HepG2 (cell line): ENCODE results near the gene SLC12A9. TPM values are rescaled to one million over a fixed set of nuclear protein-coding genes. Genes with fewer than 3 reads are reported as not detected.
"Not testable (repeated sequence)": the region's sequence is repeated elsewhere in the genome, so short reads cannot be mapped to it uniquely, and the experiment has no call there.

ENCODE experiments used
- ATAC-seq: fragments of 200-7000 bp; cut with Tn5 transposase; 3 replicates; pipeline ENCODE4 v1.9.1; 2020; ENCODE audit warnings: mild to moderate bottlenecking, moderate library complexity
- BruUV-seq: library from RNA; stranded (reverse); fragments of 400-500 nt; replicated peaks from 2 replicates; lab custom pipeline; 2021; lab: Mats Ljungman, UMichigan
- CTCF ChIA-PET: fragments of 300-600 bp; formaldehyde crosslinking; extraction: SDS; loops from one replicate; lab custom pipeline; 2021; ENCODE audit warnings: low total read pairs, inconsistent platforms, low intra/inter-chr PET ratio; lab: Yijun Ruan, JAX
- POLR2A ChIA-PET: fragments of 350-600 bp; sonication (Branson Sonifier 250); formaldehyde crosslinking; loops from one replicate; lab custom pipeline; 2020; ENCODE audit warnings: antibody characterized with exemption, inconsistent platforms; lab: Yijun Ruan, JAX
- DNase-seq: peaks from one replicate; pipeline ENCODE4 v3.0.0-alpha.2; 2015; ENCODE audit warnings: low spot score
- FAIRE-seq: peaks from 3 replicates; lab custom pipeline; 2011; peaks lifted over from hg19 to GRCh38; lab: Jason Lieb, UNC
- H2AFZ ChIP-seq: one replicate; pipeline ENCODE4 v1.6.1; 2011; ENCODE audit warnings: low read length, inconsistent platforms
- H3K27ac ChIP-seq: fragments of 300-600 bp; 3 replicates; pipeline ENCODE4 v1.8.0; 2011; ENCODE audit warnings: mixed run types, mild to moderate bottlenecking, mixed read lengths, low read length, inconsistent platforms; ENCODE audit not compliant: insufficient read depth; ENCODE audit errors: extremely low read length
- H3K27me3 ChIP-seq, 2 experiments: fragments of 200-600 bp in 1 of 2; 2 replicates in 1 of 2; 3 replicates in 1 of 2; pipeline versions ENCODE4 v1.6.0 to v1.8.0; 2011; ENCODE audit warnings: low read length in 2 of 2, mild to moderate bottlenecking in 2 of 2, moderate library complexity in 2 of 2, inconsistent platforms in 1 of 2; ENCODE audit not compliant: insufficient read depth in 2 of 2, control insufficient read depth in 1 of 2
- H3K36me3 ChIP-seq, 2 experiments: fragments of 200-600 bp in 1 of 2; replicated peaks in 1 of 2; 2 replicates in 1 of 2; 3 replicates in 1 of 2; pipeline versions ENCODE4 v1.5.1 to v1.8.0; 2011; ENCODE audit warnings: low read length in 2 of 2, inconsistent platforms in 1 of 2; ENCODE audit not compliant: insufficient read depth in 2 of 2, control insufficient read depth in 1 of 2
- H3K4me1 ChIP-seq: 2 replicates; pipeline ENCODE4 v1.5.1; 2012; ENCODE audit warnings: low read length, inconsistent platforms; ENCODE audit not compliant: insufficient read depth
- H3K4me2 ChIP-seq: 2 replicates; pipeline ENCODE4 v1.6.0; 2011; ENCODE audit warnings: low read depth, low read length, inconsistent platforms
- H3K4me3 ChIP-seq, 3 experiments: fragments of 200-600 bp in 1 of 3; sonication (generic), shearing (Covaris generic) in 1 of 3; replicated peaks in 1 of 3; 2 replicates each; pipeline ENCODE4 v1.5.1; 2011 to 2016; ENCODE audit warnings: low read length in 3 of 3, inconsistent platforms in 2 of 3, low read depth in 2 of 3, mild to moderate bottlenecking in 2 of 3, control low read depth in 1 of 3, mixed read lengths in 1 of 3; ENCODE audit not compliant: insufficient read depth in 1 of 3
- H3K79me2 ChIP-seq: one replicate; pipeline ENCODE4 v1.6.1; 2011; ENCODE audit warnings: low read length, inconsistent platforms; ENCODE audit not compliant: insufficient read depth
- H3K9ac ChIP-seq: 2 replicates; pipeline ENCODE4 v1.6.0; 2011; ENCODE audit warnings: mild to moderate bottlenecking, low read depth, low read length, inconsistent platforms; ENCODE audit not compliant: insufficient read depth
- H3K9me3 ChIP-seq: 2 replicates; pipeline ENCODE4 v1.5.1; 2012; ENCODE audit warnings: mild to moderate bottlenecking, low read length
- H4K20me1 ChIP-seq: 2 replicates; pipeline ENCODE4 v1.6.0; 2011; ENCODE audit warnings: inconsistent platforms, mild to moderate bottlenecking, low read length, moderate library complexity; ENCODE audit not compliant: insufficient read depth
- BRCA1 ChIP-seq: sonication (generic); formaldehyde crosslinking; IDR thresholded peaks from 2 replicates; pipeline ENCODE4 v1.4.0; 2020; ENCODE audit warnings: missing genetic modification reagents
- CCDC6 ChIP-seq: sonication (generic); formaldehyde crosslinking; IDR thresholded peaks from 2 replicates; pipeline ENCODE4 v1.8.1; 2022; ENCODE audit warnings: mild to moderate bottlenecking, missing genetic modification reagents, moderate library complexity
- LCORL ChIP-seq, 2 experiments: fragments of 450-650 bp in 1 of 2; sonication (generic) in 1 of 2; formaldehyde crosslinking in 1 of 2; IDR thresholded peaks; 2 replicates each; pipeline versions ENCODE4 v1.5.0 to v1.6.1; 2017 to 2020; ENCODE audit warnings: antibody characterized with exemption in 1 of 2, missing genetic modification reagents in 1 of 2
- ZNF17 ChIP-seq: sonication (generic); formaldehyde crosslinking; IDR thresholded peaks from 2 replicates; pipeline ENCODE4 v1.5.0; 2020; ENCODE audit warnings: mild to moderate bottlenecking, missing genetic modification reagents
- ZNF446 ChIP-seq: sonication (generic); formaldehyde crosslinking; IDR thresholded peaks from 2 replicates; pipeline ENCODE4 v1.5.0; 2020; ENCODE audit warnings: mild to moderate bottlenecking, missing genetic modification reagents
- ZNF792 ChIP-seq: IDR thresholded peaks from 2 replicates; pipeline ENCODE4 v1.6.1; 2016
- WGBS: methylation state at CpG from one replicate; pipeline ENCODE4 v1.1.6; 2017; ENCODE audit warnings: low lambda C conversion rate; 5-methylcytosine and 5-hydroxymethylcytosine counted together
- in situ Hi-C: cut with HindIII; loops from 2 replicates; pipeline ENCODE4 v1.10.0; 2017; ENCODE audit warnings: low pct_unique_long_range_greater_than_20kb; ENCODE audit not compliant: extremely low pct_ligation_motif_present
- intact Hi-C: fragments of 100-400 bp; cut with micrococcal nuclease; formaldehyde crosslinking; loops from one replicate; pipeline ENCODE4 v1.10.0; 2022; ENCODE audit not compliant: unreplicated experiment
- polyA plus RNA-seq, 8 experiments: library from polyadenylated mRNA; depleted of rRNA in 3 of 8; stranded (reverse) in 7 of 8; unstranded in 1 of 8; fragments of >200 nt; fragmentation: Illumina TruSeq in 4 of 8; extraction: Trizol in 4 of 8; gene quantifications; 2 replicates each; pipeline versions ENCODE4 v1.2.1 to v1.2.3, GENCODE V29; 2011 to 2016; ENCODE audit warnings: low read depth in 4 of 8, missing spikeins in 1 of 8, mixed read lengths in 1 of 8; ENCODE audit not compliant: insufficient read depth in 1 of 8
- total RNA-seq, 5 experiments: library from RNA; depleted of rRNA; stranded (reverse); fragments of >200 nt; fragmentation: Illumina TruSeq; extraction: Trizol; gene quantifications; 2 replicates each; pipeline ENCODE4 v1.2.3, GENCODE V29; 2016; ENCODE audit warnings: low read depth in 1 of 5
- TF ChIP-seq, protein P1 (sequence below): sonication (generic); formaldehyde crosslinking; IDR thresholded peaks from 2 replicates; pipeline ENCODE4 v1.5.1; 2020; ENCODE audit warnings: missing genetic modification reagents, mild to moderate bottlenecking, borderline replicate concordance
- TF ChIP-seq, protein P2 (sequence below): sonication (generic); formaldehyde crosslinking; IDR thresholded peaks from 2 replicates; pipeline ENCODE4 v1.9.0; 2021; ENCODE audit warnings: missing genetic modification reagents, mild to moderate bottlenecking, borderline replicate concordance

Gene SLC12A9
- total and polyA plus RNA-seq, 2 of the 13 experiments (the other 11 are each of a cell fraction or from before 2014, with no cell fraction given), result 8.7 to 16.6 TPM

DNA sequence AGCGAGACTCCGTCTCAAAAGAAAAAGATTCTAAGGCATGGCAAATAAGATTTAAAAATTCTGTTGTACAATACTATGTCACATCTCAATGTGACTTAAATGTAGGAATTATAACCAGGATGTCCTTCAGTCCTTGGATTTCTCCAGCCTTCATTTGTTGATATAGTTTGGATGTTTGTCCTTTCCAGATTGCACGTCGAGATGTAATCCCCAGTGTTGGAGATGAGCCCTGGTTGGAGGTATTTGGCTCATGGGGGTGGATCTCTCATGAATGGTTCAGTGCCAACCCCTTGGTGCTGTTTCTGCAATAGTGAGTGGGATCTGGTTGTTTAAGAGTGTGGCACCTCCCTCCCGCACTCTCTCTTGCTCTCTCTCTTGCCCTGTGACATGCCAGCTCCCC, 56.0 kb downstream of the SLC12A9 start:
- no TSS peak for BruUV-seq
- Histone ChIP-seq H2AFZ (no peak overlapping the region), H3K79me2 (no peaks in the 10 kb centered on the region), H3K4me1 (peaks cover 10% of the 10 kb centered on the region), H3K4me3 (no peak overlapping the region), H3K36me3 (no peaks in the 10 kb centered on the region), H3K9ac (no peak overlapping the region), H4K20me1 (no peaks in the 10 kb centered on the region), H3K9me3 (no peaks in the 10 kb centered on the region), H3K4me2 (no peak overlapping the region), H3K27me3 (no peaks in the 10 kb centered on the region), H3K27ac (no peak overlapping the region)
- in situ Hi-C loops, result no loop called here
- TF ChIP-seq, protein P1, sequence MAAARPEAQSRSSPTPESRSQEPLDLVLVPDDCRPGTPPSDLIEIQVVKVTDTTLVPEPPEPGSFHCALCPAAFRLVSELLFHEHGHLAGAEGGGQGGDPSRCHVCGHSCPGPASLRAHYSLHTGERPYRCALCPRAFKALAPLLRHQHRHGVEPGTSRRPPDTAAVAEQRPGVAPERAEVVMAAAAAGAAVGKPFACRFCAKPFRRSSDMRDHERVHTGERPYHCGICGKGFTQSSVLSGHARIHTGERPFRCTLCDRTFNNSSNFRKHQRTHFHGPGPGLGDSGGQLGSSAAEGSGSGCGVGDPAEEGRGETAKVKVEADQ (CRISPR knock-in tag), result no peak
- no peak for TF ChIP-seq ZNF792
- no peak for TF ChIP-seq BRCA1 (CRISPR knock-in tag)
- no peak for TF ChIP-seq LCORL (IDR thresholded peaks at IDR 0.05)
- no peak for TF ChIP-seq LCORL (CRISPR knock-in tag; IDR thresholded peaks at IDR 0.05)
- TF ChIP-seq ZNF446 (CRISPR knock-in tag), result no peak
- TF ChIP-seq ZNF17 (CRISPR knock-in tag), result no peak
- TF ChIP-seq, protein P2, sequence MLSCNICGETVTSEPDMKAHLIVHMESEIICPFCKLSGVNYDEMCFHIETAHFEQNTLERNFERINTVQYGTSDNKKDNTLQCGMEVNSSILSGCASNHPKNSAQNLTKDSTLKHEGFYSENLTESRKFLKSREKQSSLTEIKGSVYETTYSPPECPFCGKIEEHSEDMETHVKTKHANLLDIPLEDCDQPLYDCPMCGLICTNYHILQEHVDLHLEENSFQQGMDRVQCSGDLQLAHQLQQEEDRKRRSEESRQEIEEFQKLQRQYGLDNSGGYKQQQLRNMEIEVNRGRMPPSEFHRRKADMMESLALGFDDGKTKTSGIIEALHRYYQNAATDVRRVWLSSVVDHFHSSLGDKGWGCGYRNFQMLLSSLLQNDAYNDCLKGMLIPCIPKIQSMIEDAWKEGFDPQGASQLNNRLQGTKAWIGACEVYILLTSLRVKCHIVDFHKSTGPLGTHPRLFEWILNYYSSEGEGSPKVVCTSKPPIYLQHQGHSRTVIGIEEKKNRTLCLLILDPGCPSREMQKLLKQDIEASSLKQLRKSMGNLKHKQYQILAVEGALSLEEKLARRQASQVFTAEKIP (CRISPR knock-in tag), result no peak
- TF ChIP-seq CCDC6, result no peak
- intact Hi-C loops, result no loop called here
- CTCF ChIA-PET, result no interaction called here
- DNase-seq (no peak), FAIRE-seq (no peak), ATAC-seq (no peak)
- POLR2A ChIA-PET, result no interaction called here
- WGBS, result 67% methylated on average over 5 of the region's 5 CpGs

- H4K20me1 ChIP-seq, H3K4me2 ChIP-seq, in situ Hi-C loops, H2AFZ ChIP-seq, H3K79me2 ChIP-seq, H3K27ac ChIP-seq, H3K9me3 ChIP-seq, BruUV-seq, POLR2A ChIA-PET, intact Hi-C loops, FAIRE-seq, ATAC-seq, H3K9ac ChIP-seq, H3K27me3 ChIP-seq, H3K4me3 ChIP-seq, CTCF ChIA-PET, H3K36me3 ChIP-seq, DNase-seq: not testable (repeated sequence)
- H3K4me1 ChIP-seq, result peaks cover 19% of the 10 kb centered on the region
- 71% methylated on average over 7 of the region's 7 CpGs for WGBS
Observed at GRCh38 chr7:100910443-100910842, 57.9 kb downstream of the SLC12A9 start.
